ENCODE measurements around the gene LSAMP.

LSAMP gene

DNA sequence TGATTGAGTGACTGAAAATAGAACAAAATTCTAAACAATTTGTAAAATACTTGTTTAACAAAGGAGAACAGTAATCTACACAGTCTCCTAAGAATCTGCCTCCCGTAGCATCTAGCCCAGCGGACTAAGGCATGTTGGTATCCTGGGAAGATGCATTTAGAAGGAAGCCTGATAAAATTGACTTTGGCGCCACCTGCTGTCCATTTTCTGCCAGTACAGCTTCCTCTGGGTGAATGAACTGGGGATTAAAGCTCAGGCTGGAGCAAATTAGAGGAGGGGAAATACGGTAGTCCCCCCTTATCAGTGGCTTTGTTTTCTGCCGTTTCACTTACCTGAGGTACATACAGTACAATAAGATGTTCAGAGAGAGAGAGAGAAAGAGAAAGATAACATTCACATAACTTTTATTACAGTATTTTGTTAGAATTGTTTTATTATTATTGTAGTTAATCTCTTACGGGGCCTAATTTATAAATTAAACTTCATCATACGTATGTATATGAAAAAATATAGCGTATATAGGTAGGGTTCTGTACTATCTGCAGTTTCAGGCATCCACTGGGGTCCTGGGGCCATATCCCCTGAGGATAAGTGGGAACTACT is 630.4 kb downstream of the LSAMP start:
- Histone ChIP-seq H2BK120ac (ENCODE audit: insufficient read depth, low read length, poor library complexity) (no peak overlapping the region), H3K9me3 (ENCODE audit: insufficient read depth, low read depth, low read length) (no peaks in the 10 kb centered on the region), H3K9ac (ENCODE audit: low read length) (no peak overlapping the region)

DNA sequence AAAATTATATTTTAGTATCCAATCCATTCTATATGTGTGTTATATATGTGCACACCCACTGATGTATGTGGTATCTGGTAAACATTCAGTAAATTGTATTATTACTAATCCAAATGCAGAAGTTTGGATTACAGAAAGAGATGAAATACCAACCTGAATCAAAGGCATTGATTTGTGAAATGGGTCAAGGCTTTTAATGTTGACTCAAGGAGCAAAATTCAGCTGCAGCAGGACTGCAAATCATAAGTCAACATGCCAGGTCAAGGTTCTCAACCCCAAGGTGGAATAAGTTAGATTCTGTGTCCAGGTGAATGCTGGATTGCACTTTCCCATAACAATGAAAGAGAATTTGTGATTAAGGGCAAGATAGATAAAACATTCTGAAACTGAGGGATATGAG is 631.3 kb downstream of the LSAMP start:
- Histone ChIP-seq H2BK12ac (ENCODE audit: low read length) (no peak overlapping the region), H3K27ac (ENCODE audit: low read depth, low read length) (no peak overlapping the region), H3K9me3 (ENCODE audit: insufficient read depth, low read depth, low read length) (no peaks in the 10 kb centered on the region), H4K8ac (ENCODE audit: low read depth, low read length) (no peak overlapping the region), H3K36me3 (ENCODE audit: control insufficient read depth in 1 of 2, insufficient read depth in 2 of 2, low read length in 2 of 2) (no peaks in the 10 kb centered on the region), H3K4ac (ENCODE audit: low read depth, low read length) (no peak overlapping the region), H3K23ac (ENCODE audit: low read length) (no peak overlapping the region), H2AFZ (ENCODE audit: insufficient read depth, low read length, poor library complexity) (no peak overlapping the region), H3K9ac (ENCODE audit: low read length) (no peak overlapping the region), H4K91ac (ENCODE audit: low read depth, low read length) (no peak overlapping the region), H3K27me3 (ENCODE audit: insufficient read depth, low read length) (no peaks in the 10 kb centered on the region), H3K18ac (ENCODE audit: low read length) (no peak overlapping the region), H3K4me1 (ENCODE audit: control insufficient read depth in 1 of 2, insufficient read depth in 2 of 2, low read length in 2 of 2) (no peaks in the 10 kb centered on the region), H2BK120ac (ENCODE audit: insufficient read depth, low read length, poor library complexity) (no peak overlapping the region), H3K14ac (ENCODE audit: low read length) (no peak overlapping the region), H3K4me2 (ENCODE audit: low read length) (no peak overlapping the region), H3K4me3 (ENCODE audit: low read depth, low read length) (no peak overlapping the region), H2AK5ac (ENCODE audit: low read length) (no peak overlapping the region), H3K79me2 (ENCODE audit: control insufficient read depth, insufficient read depth, low read length, poor library complexity) (no peaks in the 10 kb centered on the region), H2BK5ac (ENCODE audit: low read depth, low read length, poor library complexity) (no peak overlapping the region), H4K12ac (ENCODE audit: low read depth, low read length) (no peak overlapping the region), H3K79me1 (ENCODE audit: low read length) (no peaks in the 10 kb centered on the region)
- DNase-seq, result no peak

More for the DNA sequence above, 630.4 kb downstream of the LSAMP start:
- Histone ChIP-seq H3K27ac (ENCODE audit: low read depth, low read length) (no peak overlapping the region), H3K4me1 (ENCODE audit: control insufficient read depth in 1 of 2, insufficient read depth in 2 of 2, low read length in 2 of 2) (no peaks in the 10 kb centered on the region), H3K14ac (ENCODE audit: low read length) (no peak overlapping the region), H2AK5ac (ENCODE audit: low read length) (no peak overlapping the region), H2AFZ (ENCODE audit: insufficient read depth, low read length, poor library complexity) (no peak overlapping the region), H3K27me3 (ENCODE audit: insufficient read depth, low read length) (no peaks in the 10 kb centered on the region), H3K4me3 (ENCODE audit: low read depth, low read length) (no peak overlapping the region), H3K4ac (ENCODE audit: low read depth, low read length) (no peak overlapping the region), H3K4me2 (ENCODE audit: low read length) (no peak overlapping the region), H4K12ac (ENCODE audit: low read depth, low read length) (no peak overlapping the region), H3K79me1 (ENCODE audit: low read length) (no peaks in the 10 kb centered on the region), H2BK12ac (ENCODE audit: low read length) (no peak overlapping the region), H3K79me2 (ENCODE audit: control insufficient read depth, insufficient read depth, low read length, poor library complexity) (no peaks in the 10 kb centered on the region), H4K91ac (ENCODE audit: low read depth, low read length) (no peak overlapping the region), H2BK5ac (ENCODE audit: low read depth, low read length, poor library complexity) (no peak overlapping the region), H3K36me3 (ENCODE audit: control insufficient read depth in 1 of 2, insufficient read depth in 2 of 2, low read length in 2 of 2) (no peaks in the 10 kb centered on the region), H3K23ac (ENCODE audit: low read length) (no peak overlapping the region), H4K8ac (ENCODE audit: low read depth, low read length) (no peak overlapping the region), H3K18ac (ENCODE audit: low read length) (no peak overlapping the region)
- DNase-seq, result peak; percentile 65 to 92
- no CpG with 5 or more reads among the region's 8 CpGs for WGBS (ENCODE audit: extremely low coverage, insufficient coverage, insufficient read length)

DNA sequence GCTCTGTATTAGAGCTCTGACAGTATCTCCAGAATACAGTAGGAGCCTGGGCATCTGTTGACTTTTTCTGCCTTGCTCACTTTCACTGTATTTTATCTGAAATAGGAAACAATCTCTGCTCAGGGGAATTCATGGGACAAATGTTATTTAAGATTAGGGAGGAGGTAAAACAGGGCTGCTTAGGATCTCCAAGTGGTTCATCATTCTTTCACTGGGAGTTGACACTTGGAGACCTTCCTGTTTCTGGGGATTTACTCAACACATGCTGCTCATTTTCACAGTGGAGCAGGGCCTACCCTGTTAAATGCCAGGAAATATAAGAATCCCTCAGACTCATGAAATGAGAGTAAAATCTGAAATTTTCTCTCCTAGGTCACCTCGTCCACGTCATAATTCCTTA is 636.5 kb downstream of the LSAMP start:
- Histone ChIP-seq H3K36me3 (ENCODE audit: control insufficient read depth in 1 of 2, insufficient read depth in 2 of 2, low read length in 2 of 2) (no peaks in the 10 kb centered on the region), H3K27ac (ENCODE audit: low read depth, low read length) (no peak overlapping the region), H3K4ac (ENCODE audit: low read depth, low read length) (no peak overlapping the region), H2AK5ac (ENCODE audit: low read length) (no peak overlapping the region), H2AFZ (ENCODE audit: insufficient read depth, low read length, poor library complexity) (no peak overlapping the region), H3K23ac (ENCODE audit: low read length) (no peak overlapping the region), H3K18ac (ENCODE audit: low read length) (no peak overlapping the region), H4K8ac (ENCODE audit: low read depth, low read length) (no peak overlapping the region), H2BK12ac (ENCODE audit: low read length) (no peak overlapping the region), H3K9ac (ENCODE audit: low read length) (no peak overlapping the region), H3K4me2 (ENCODE audit: low read length) (no peak overlapping the region), H3K14ac (ENCODE audit: low read length) (no peak overlapping the region), H3K9me3 (ENCODE audit: insufficient read depth, low read depth, low read length) (no peaks in the 10 kb centered on the region), H3K4me3 (ENCODE audit: low read depth, low read length) (no peak overlapping the region), H4K91ac (ENCODE audit: low read depth, low read length) (no peak overlapping the region), H3K79me1 (ENCODE audit: low read length) (no peaks in the 10 kb centered on the region), H4K12ac (ENCODE audit: low read depth, low read length) (no peak overlapping the region), H2BK120ac (ENCODE audit: insufficient read depth, low read length, poor library complexity) (no peak overlapping the region), H2BK5ac (ENCODE audit: low read depth, low read length, poor library complexity) (no peak overlapping the region), H3K4me1 (ENCODE audit: control insufficient read depth in 1 of 2, insufficient read depth in 2 of 2, low read length in 2 of 2) (no peaks in the 10 kb centered on the region), H3K27me3 (ENCODE audit: insufficient read depth, low read length) (no peaks in the 10 kb centered on the region), H3K79me2 (ENCODE audit: control insufficient read depth, insufficient read depth, low read length, poor library complexity) (no peaks in the 10 kb centered on the region)
- no CpG with 5 or more reads among the region's 2 CpGs for WGBS (ENCODE audit: extremely low coverage, insufficient coverage, insufficient read length)
- no peak for DNase-seq

DNA sequence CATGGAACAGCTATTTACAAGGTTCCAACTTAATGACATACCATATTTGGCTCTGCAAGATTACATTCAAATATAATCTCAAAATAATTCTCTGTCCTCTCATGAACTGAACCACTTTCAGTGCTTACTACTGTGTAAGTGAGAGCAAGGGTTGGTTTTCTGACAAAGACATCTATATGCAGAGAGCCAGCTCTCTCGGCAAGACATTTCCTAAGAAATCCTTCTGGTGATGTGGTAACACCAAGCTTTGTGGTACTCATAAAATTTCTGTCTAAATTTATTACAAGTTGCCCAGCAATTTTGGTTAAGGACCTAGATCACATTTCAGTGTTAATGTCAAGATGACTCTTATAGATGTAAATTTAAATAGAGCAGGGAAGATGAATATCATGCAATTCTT is 637.0 kb downstream of the LSAMP start:
- no peak for DNase-seq
- Histone ChIP-seq H4K8ac (ENCODE audit: low read depth, low read length) (no peak overlapping the region), H2AFZ (ENCODE audit: insufficient read depth, low read length, poor library complexity) (no peak overlapping the region), H3K79me1 (ENCODE audit: low read length) (no peaks in the 10 kb centered on the region), H4K12ac (ENCODE audit: low read depth, low read length) (no peak overlapping the region), H3K4me3 (ENCODE audit: low read depth, low read length) (no peak overlapping the region), H3K9me3 (ENCODE audit: insufficient read depth, low read depth, low read length) (no peaks in the 10 kb centered on the region), H3K27ac (ENCODE audit: low read depth, low read length) (no peak overlapping the region), H2BK5ac (ENCODE audit: low read depth, low read length, poor library complexity) (no peak overlapping the region), H2BK120ac (ENCODE audit: insufficient read depth, low read length, poor library complexity) (no peak overlapping the region), H4K91ac (ENCODE audit: low read depth, low read length) (no peak overlapping the region), H3K9ac (ENCODE audit: low read length) (no peak overlapping the region), H3K14ac (ENCODE audit: low read length) (no peak overlapping the region), H3K4ac (ENCODE audit: low read depth, low read length) (no peak overlapping the region), H3K23ac (ENCODE audit: low read length) (no peak overlapping the region), H3K18ac (ENCODE audit: low read length) (no peak overlapping the region), H2AK5ac (ENCODE audit: low read length) (no peak overlapping the region), H3K4me2 (ENCODE audit: low read length) (no peak overlapping the region), H3K36me3 (ENCODE audit: control insufficient read depth in 1 of 2, insufficient read depth in 2 of 2, low read length in 2 of 2) (no peaks in the 10 kb centered on the region), H3K27me3 (ENCODE audit: insufficient read depth, low read length) (no peaks in the 10 kb centered on the region), H2BK12ac (ENCODE audit: low read length) (no peak overlapping the region), H3K4me1 (ENCODE audit: control insufficient read depth in 1 of 2, insufficient read depth in 2 of 2, low read length in 2 of 2) (no peaks in the 10 kb centered on the region), H3K79me2 (ENCODE audit: control insufficient read depth, insufficient read depth, low read length, poor library complexity) (no peaks in the 10 kb centered on the region)
- WGBS (ENCODE audit: extremely low coverage, insufficient coverage, insufficient read length), result no CpG with 5 or more reads among the region's 1 CpG

Measured in trophoblast cell (in vitro differentiated cells and primary cell).